Stimulated activated naive CD8-positive, alpha-beta T cell treated with anti-CD3 and anti-CD28 coated beads, Interleukin-15, Interleukin-2, amounts not matched to agents 100 ng/mL and 50 ng/mL, for 24 hours (primary cell): Measurements from ENCODE around the gene GPSM1.

Experiments used
- H3K27ac Mint-ChIP-seq: one replicate; pipeline ENCODE4 v1.8.0; 2021; ENCODE audit warnings: mild to moderate bottlenecking, mixed read lengths
- H3K27me3 Mint-ChIP-seq: one replicate; pipeline ENCODE4 v1.8.0; 2021; ENCODE audit warnings: mixed read lengths
- H3K36me3 Mint-ChIP-seq: one replicate; pipeline ENCODE4 v1.8.0; 2021; ENCODE audit warnings: low read depth, mixed read lengths
- H3K4me1 Mint-ChIP-seq: one replicate; pipeline ENCODE4 v1.8.0; 2021; ENCODE audit warnings: low read depth, mixed read lengths
- H3K4me3 Mint-ChIP-seq: one replicate; pipeline ENCODE4 v1.8.0; 2021; ENCODE audit warnings: mild to moderate bottlenecking, mixed read lengths
- H3K9me3 Mint-ChIP-seq: one replicate; pipeline ENCODE4 v1.8.0; 2021; ENCODE audit warnings: mixed read lengths

GPSM1 gene

GRCh38 chr9:136327304-136327974, at the start of gene GPSM1:
Gene GPSM1, plus strand, starts transcription at chr9:136327539. Its CDS starts 157 bp downstream, at chr9:136327696.
- Mint-ChIP-seq H3K27ac (no peak within 1 kb of the TSS), H3K36me3 (no peaks in the 10 kb centered on the region), H3K27me3 (no peaks in the 10 kb centered on the region), H3K4me1 (no peaks in the 10 kb centered on the region), H3K9me3 (no peaks in the 10 kb centered on the region), H3K4me3 (peak within 1 kb of the TSS; percentile 54)

DNA sequence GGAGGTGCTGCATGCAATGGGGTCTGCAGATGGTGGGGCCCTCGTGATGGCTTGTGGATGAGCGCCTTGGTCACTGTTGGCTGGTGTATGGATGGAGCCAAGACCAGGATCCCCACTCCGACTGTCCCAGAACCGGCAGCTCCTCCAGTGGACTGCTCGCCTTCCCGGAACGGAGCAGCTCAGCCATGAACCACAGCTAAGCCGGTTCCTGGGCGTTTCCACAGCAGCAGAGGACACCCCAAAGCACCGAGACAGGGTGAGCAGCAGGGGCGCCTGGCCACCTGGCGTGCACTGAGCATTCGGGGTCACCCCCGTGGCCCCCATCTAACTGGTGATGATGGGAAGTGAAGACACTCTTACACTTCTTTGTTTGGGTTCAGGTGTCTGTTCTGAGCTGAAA, 49.6 kb upstream of the GPSM1 start:
- Mint-ChIP-seq H3K4me1 (peaks cover 4% of the 10 kb centered on the region), H3K4me3 (no peak overlapping the region), H3K27ac (no peak overlapping the region), H3K27me3 (no peaks in the 10 kb centered on the region), H3K9me3 (no peaks in the 10 kb centered on the region), H3K36me3 (no peaks in the 10 kb centered on the region)

DNA sequence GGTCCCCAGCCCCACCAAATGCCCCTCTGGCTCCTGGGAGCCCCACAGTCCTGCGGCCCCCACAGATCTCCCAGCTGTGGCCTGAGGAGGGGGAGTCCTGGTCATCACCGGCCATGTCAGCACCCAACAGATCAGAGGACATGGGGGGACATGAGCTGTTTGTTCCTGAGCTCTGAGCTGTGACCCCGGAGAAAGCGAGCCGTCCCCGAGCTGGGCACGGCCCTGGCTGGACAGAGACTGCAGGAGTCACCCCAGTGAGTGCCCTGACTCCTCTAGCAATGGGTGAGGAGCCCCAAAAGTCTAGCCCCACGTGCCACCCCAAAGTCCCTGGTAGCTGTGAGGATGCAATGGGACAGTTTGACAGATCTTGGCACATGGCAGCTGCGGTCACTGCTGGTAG, 49.1 kb upstream of the GPSM1 start:
- H3K27ac Mint-ChIP-seq, result no peak overlapping the region
- no peaks in the 10 kb centered on the region for H3K36me3 Mint-ChIP-seq
- no peaks in the 10 kb centered on the region for H3K9me3 Mint-ChIP-seq
- no peaks in the 10 kb centered on the region for H3K27me3 Mint-ChIP-seq
- H3K4me1 Mint-ChIP-seq, result peaks cover 4% of the 10 kb centered on the region
- no peak overlapping the region for H3K4me3 Mint-ChIP-seq

DNA sequence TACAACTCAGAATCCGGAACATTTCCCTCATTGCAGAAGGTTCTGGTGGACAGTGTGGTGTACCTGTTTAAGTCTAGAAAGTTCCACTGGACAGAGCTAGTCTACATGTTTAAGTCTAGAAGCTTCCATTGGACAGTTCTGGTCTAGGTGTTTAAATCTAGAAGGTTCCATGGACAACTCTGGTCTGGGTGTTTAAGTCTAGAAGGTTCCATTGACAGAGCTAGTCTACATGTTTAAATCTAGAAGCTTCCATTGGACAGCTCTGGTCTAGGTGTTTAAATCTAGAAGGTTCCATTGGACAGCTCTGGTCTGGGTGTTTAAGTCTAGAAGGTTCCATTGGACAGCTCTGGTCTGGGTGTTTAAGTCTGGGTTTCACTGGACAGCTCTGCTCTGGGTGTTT, 48.4 kb upstream of the GPSM1 start:
- H3K9me3 Mint-ChIP-seq, result no peaks in the 10 kb centered on the region
- peaks cover 8% of the 10 kb centered on the region for H3K4me1 Mint-ChIP-seq
- no peak overlapping the region for H3K4me3 Mint-ChIP-seq
- H3K27ac Mint-ChIP-seq, result no peak overlapping the region
- H3K36me3 Mint-ChIP-seq, result no peaks in the 10 kb centered on the region
- no peaks in the 10 kb centered on the region for H3K27me3 Mint-ChIP-seq

DNA sequence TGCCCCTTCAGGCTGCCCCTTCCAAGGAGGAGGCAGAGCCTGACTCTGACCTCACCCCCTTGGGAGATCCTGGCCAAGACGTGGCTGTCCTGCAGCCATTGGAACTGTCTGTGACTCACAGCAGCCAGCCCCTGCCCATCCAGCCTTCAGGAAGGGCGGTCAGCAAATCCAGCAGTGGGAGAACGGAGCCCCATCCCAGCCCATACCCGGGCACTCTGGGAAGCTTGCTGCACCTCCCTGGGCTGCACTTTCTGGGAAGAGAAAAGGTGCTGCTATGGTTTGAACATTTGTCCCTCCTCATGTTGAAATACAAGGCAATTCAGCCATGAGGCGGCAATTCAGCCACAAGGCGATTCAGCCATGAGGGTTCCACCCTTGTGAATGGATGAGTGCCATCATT, 47.9 kb upstream of the GPSM1 start:
- Mint-ChIP-seq H3K27ac (no peak overlapping the region), H3K4me1 (peaks cover 8% of the 10 kb centered on the region), H3K9me3 (no peaks in the 10 kb centered on the region), H3K4me3 (no peak overlapping the region), H3K27me3 (no peaks in the 10 kb centered on the region), H3K36me3 (no peaks in the 10 kb centered on the region)

GRCh38 chr9:136280535-136281315, 46.6 kb upstream of the GPSM1 start:
- Mint-ChIP-seq H3K9me3 (no peaks in the 10 kb centered on the region), H3K27ac (no peak overlapping the region), H3K36me3 (no peaks in the 10 kb centered on the region), H3K4me1 (peaks cover 8% of the 10 kb centered on the region), H3K4me3 (no peak overlapping the region), H3K27me3 (no peaks in the 10 kb centered on the region)

DNA sequence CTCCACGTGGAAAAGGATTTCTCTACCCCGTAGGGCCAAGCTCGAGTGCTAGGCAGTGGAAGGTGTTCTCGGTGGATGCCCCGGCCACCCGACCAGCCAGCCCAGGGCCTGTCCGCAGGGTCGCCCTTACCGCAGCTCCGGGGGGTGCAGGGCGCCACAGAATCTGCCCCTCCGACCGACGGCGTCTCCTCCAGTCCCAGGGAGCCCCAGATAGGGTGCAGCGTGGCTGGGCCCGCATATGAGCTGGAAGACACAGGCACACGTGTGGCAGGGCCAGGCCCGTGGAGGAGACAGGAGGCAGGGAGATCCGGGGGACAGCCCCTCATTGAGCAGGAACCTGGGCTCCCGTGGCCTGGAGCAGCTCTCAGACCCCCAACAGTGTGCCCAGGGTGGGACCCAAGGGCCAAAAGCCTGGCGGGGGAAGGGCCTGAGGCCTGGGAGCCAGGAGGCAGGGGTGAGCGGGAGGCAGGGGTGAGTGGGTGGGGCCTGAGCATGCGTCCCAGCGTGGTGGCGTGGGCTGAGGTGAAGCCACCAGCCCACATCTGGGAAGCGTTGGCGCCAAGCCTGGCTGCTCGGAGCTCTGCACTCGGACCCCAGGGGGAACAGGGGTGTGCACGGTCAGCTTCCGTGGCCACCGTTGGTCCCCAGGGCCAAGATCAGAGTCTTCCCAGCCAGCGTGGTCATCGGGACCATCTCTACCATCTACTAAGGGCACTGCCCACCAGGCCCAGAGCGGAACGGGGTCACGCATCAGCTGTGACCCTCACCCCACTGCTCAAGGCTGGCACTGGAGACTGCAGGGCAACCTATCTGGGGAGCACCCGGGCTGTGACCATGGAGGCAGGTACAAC, 45.7 kb upstream of the GPSM1 start:
- H3K4me1 Mint-ChIP-seq, result peaks cover 8% of the 10 kb centered on the region
- no peaks in the 10 kb centered on the region for H3K36me3 Mint-ChIP-seq
- H3K9me3 Mint-ChIP-seq, result no peaks in the 10 kb centered on the region
- H3K27me3 Mint-ChIP-seq, result no peaks in the 10 kb centered on the region
- no peak overlapping the region for H3K4me3 Mint-ChIP-seq
- H3K27ac Mint-ChIP-seq, result no peak overlapping the region

GRCh38 chr9:136282272-136282861, 45.0 kb upstream of the GPSM1 start:
- no peak overlapping the region for H3K27ac Mint-ChIP-seq
- no peaks in the 10 kb centered on the region for H3K36me3 Mint-ChIP-seq
- no peaks in the 10 kb centered on the region for H3K27me3 Mint-ChIP-seq
- no peak overlapping the region for H3K4me3 Mint-ChIP-seq
- H3K9me3 Mint-ChIP-seq, result no peaks in the 10 kb centered on the region
- H3K4me1 Mint-ChIP-seq, result peaks cover 8% of the 10 kb centered on the region

GRCh38 chr9:136283291-136284235, 43.8 kb upstream of the GPSM1 start:
- no peak overlapping the region for H3K4me3 Mint-ChIP-seq
- H3K4me1 Mint-ChIP-seq, result peaks cover 8% of the 10 kb centered on the region
- no peak overlapping the region for H3K27ac Mint-ChIP-seq
- H3K36me3 Mint-ChIP-seq, result no peaks in the 10 kb centered on the region
- no peaks in the 10 kb centered on the region for H3K27me3 Mint-ChIP-seq
- no peaks in the 10 kb centered on the region for H3K9me3 Mint-ChIP-seq

DNA sequence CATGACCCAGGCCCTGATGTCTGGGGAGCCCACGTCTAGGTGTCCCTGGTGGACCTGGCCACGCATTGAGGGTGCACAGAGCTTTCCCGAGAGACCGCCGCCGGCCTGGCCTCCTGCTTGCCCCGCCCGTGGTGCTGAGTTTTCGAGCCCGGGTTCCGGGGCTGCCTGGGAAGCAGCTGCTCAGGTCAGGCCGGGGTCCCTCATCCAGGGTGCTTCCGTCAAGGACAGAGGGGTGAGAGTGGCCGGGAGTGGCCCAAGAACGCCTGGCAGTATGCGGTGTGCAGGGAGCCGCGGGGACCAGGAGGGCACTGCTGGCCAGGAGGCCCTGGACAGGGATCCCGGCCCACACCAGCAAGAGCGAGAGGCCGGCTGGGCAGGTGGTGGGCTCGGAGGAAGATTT, 43.0 kb upstream of the GPSM1 start:
- H3K36me3 Mint-ChIP-seq, result no peaks in the 10 kb centered on the region
- H3K4me3 Mint-ChIP-seq, result no peak overlapping the region
- no peaks in the 10 kb centered on the region for H3K9me3 Mint-ChIP-seq
- H3K27ac Mint-ChIP-seq, result no peak overlapping the region
- no peaks in the 10 kb centered on the region for H3K27me3 Mint-ChIP-seq
- peaks cover 8% of the 10 kb centered on the region for H3K4me1 Mint-ChIP-seq

- no peaks in the 10 kb centered on the region for H3K27me3 Mint-ChIP-seq
- H3K4me1 Mint-ChIP-seq, result peaks cover 8% of the 10 kb centered on the region
- no peak overlapping the region for H3K27ac Mint-ChIP-seq
- H3K4me3 Mint-ChIP-seq, result no peak overlapping the region
- H3K36me3 Mint-ChIP-seq, result no peaks in the 10 kb centered on the region
- H3K9me3 Mint-ChIP-seq, result no peaks in the 10 kb centered on the region
Measured at GRCh38 chr9:136284951-136285350, 42.4 kb upstream of the GPSM1 start.

GRCh38 chr9:136285501-136286358, 41.6 kb upstream of the GPSM1 start:
- H3K27me3 Mint-ChIP-seq, result no peaks in the 10 kb centered on the region
- no peaks in the 10 kb centered on the region for H3K36me3 Mint-ChIP-seq
- peaks cover 8% of the 10 kb centered on the region for H3K4me1 Mint-ChIP-seq
- H3K9me3 Mint-ChIP-seq, result no peaks in the 10 kb centered on the region
- H3K4me3 Mint-ChIP-seq, result no peak overlapping the region
- H3K27ac Mint-ChIP-seq, result no peak overlapping the region

DNA sequence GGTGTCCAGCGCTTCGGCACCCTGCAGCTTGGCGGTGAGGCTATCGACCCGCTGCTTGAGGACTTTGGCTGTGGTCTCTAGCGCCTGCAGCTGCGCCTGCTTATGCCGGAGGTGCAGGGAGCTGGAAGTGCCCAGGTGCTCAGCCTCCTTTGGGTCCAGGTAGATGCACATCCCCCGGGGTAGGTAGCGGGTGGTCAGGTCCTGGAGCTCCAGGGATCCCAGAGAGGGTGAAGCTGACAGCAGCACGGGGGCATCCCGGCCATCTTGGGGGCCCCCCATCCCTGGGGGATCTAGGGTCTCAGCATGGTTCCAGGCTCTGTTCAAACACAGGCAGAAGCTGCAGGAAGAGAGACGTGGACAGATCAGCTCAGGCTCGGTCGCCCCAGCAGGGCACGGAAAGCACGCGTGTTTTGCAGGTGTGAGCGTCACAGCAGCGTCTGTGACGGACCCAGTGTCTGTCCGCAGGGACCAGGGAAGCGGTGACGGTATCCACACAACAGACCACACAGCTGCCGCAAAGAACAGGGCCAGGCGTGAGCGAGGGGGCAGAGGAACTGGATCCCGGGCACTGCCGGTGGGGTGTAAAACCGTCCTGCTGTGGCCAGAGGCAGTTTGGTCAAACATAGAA, 40.9 kb upstream of the GPSM1 start:
- Mint-ChIP-seq H3K36me3 (no peaks in the 10 kb centered on the region), H3K9me3 (no peaks in the 10 kb centered on the region), H3K27me3 (no peaks in the 10 kb centered on the region), H3K4me3 (no peak overlapping the region), H3K4me1 (peaks cover 8% of the 10 kb centered on the region), H3K27ac (no peak overlapping the region)
